Activated CD4-positive, alpha-beta T cell treated with anti-CD3 and anti-CD28 coated beads, Interleukin-2, amount 10 ng/mL, durations not matched to agents 7 days and 5 days (primary cell): Measurements from ENCODE around the gene FSD2. TPM values are rescaled to one million over a fixed set of nuclear protein-coding genes. Genes with fewer than 3 reads are reported as not detected.

Source experiments
- CTCF ChIA-PET: fragments of 350-600 bp; sonication (Branson Sonifier 250); formaldehyde crosslinking; loops from one replicate; lab custom pipeline; 2021; ENCODE audit warnings: antibody characterized with exemption; lab: Charles Lee
- POLR2A ChIA-PET: fragments of 350-600 bp; sonication (Branson Sonifier 250); formaldehyde crosslinking; loops from one replicate; lab custom pipeline; 2021; ENCODE audit warnings: antibody characterized with exemption; lab: Charles Lee
- DNase-seq: peaks from one replicate; pipeline ENCODE4 v3.0.0-alpha.2; 2020
- H3K27ac Mint-ChIP-seq: one replicate; pipeline ENCODE4 v1.8.0; 2021; ENCODE audit warnings: mild to moderate bottlenecking, moderate library complexity, mixed read lengths
- H3K27me3 Mint-ChIP-seq: one replicate; pipeline ENCODE4 v1.8.0; 2021; ENCODE audit warnings: mixed read lengths
- H3K36me3 Mint-ChIP-seq: one replicate; pipeline ENCODE4 v1.8.0; 2021; ENCODE audit warnings: low read depth, mixed read lengths
- H3K4me1 Mint-ChIP-seq: one replicate; pipeline ENCODE4 v1.8.0; 2021; ENCODE audit warnings: mixed read lengths
- H3K4me3 Mint-ChIP-seq: one replicate; pipeline ENCODE4 v1.8.0; 2021; ENCODE audit warnings: mild to moderate bottlenecking, moderate library complexity, mixed read lengths
- H3K9me3 Mint-ChIP-seq: one replicate; pipeline ENCODE4 v1.8.0; 2021; ENCODE audit warnings: mixed read lengths
- total RNA-seq, 2 experiments: library from RNA; stranded (reverse); gene quantifications; one replicate each; pipeline ENCODE4 v1.2.3, GENCODE V29; 2021

Gene FSD2
- total RNA-seq, 2 experiments from 2014 or later, result not detected

- CTCF ChIA-PET, result interaction anchor here (0.6 kb wide), 1 partner anchor 1890 kb away, joined by 3 read pairs; no protein-coding TSS in a partner anchor
- Mint-ChIP-seq H3K27me3 (peaks cover 20% of the 10 kb centered on the region), H3K27ac (no peak overlapping the region), H3K9me3 (no peaks in the 10 kb centered on the region), H3K4me1 (peaks cover 15% of the 10 kb centered on the region), H3K36me3 (peaks cover 2% of the 10 kb centered on the region), H3K4me3 (no peak overlapping the region)
- no peak for DNase-seq
- POLR2A ChIA-PET, result no interaction called here
Measured at GRCh38 chr15:82845686-82846085, 39.8 kb upstream of the FSD2 start.

DNA sequence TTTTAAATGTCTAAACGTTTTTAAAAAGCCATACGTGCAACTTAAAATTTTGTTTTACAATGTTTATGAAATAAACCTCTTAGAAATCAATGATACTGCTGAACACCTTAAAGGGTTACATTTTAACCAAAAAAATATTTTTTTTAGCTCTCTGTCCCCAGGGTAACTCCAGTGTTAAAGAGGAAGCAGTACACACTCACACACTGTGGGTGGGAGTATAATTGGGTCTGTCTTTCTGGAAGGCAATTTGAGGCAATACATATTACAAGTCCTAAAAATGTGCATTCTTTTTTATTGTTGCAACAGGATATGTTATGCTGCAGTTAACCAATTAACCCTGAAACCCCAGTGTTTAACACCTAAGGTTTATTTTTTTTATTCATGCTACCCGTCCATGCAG lies 37.7 kb upstream of the FSD2 start:
- Mint-ChIP-seq H3K27ac (no peak overlapping the region), H3K4me1 (peaks cover 6% of the 10 kb centered on the region), H3K36me3 (peaks cover 2% of the 10 kb centered on the region), H3K9me3 (no peaks in the 10 kb centered on the region), H3K27me3 (peaks cover 23% of the 10 kb centered on the region), H3K4me3 (no peak overlapping the region)
- no peak for DNase-seq
- POLR2A ChIA-PET, result interaction anchor here (0.7 kb wide), 1 partner anchor 10 kb away, joined by 14 read pairs; no protein-coding TSS in a partner anchor
- CTCF ChIA-PET, result no interaction called here

GRCh38 chr15:82840166-82840565 lies 34.3 kb upstream of the FSD2 start:
- no peak for DNase-seq
- peaks cover 15% of the 10 kb centered on the region for H3K27me3 Mint-ChIP-seq
- no peak overlapping the region for H3K4me3 Mint-ChIP-seq
- peaks cover 6% of the 10 kb centered on the region for H3K4me1 Mint-ChIP-seq
- ChIA-PET POLR2A (no interaction called here), CTCF (no interaction called here)
- no peaks in the 10 kb centered on the region for H3K9me3 Mint-ChIP-seq
- H3K36me3 Mint-ChIP-seq, result peaks cover 30% of the 10 kb centered on the region
- H3K27ac Mint-ChIP-seq, result no peak overlapping the region

DNA sequence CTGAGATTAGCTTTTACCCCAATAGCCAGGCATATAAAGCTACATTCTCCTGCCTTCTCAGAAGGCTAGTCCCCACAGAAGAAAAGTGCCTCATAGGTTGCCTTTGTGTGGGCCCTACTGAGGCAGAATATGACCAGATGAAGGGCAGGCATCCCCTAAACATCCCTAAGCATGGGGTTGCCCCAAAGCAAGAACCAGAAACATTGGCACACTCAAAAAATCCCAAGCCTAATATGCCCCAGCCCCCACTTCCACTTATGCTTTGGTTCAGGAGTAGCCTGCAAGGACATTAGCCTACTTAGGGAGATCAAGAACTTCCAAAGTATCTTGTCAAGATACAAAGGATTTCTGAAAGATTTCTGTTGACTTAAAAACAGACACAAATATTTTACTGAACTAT lies 33.3 kb upstream of the FSD2 start:
- no peaks in the 10 kb centered on the region for H3K9me3 Mint-ChIP-seq
- no peak overlapping the region for H3K27ac Mint-ChIP-seq
- H3K4me3 Mint-ChIP-seq, result no peak overlapping the region
- H3K4me1 Mint-ChIP-seq, result no peaks in the 10 kb centered on the region
- H3K36me3 Mint-ChIP-seq, result peaks cover 31% of the 10 kb centered on the region
- CTCF ChIA-PET, result interaction anchor here (0.6 to 1.6 kb wide), 3 partner anchors 11 to 164 kb away, joined by 3 to 4 read pairs (median 4); no protein-coding TSS in a partner anchor
- POLR2A ChIA-PET, result interaction anchor here (0.6 to 0.8 kb wide), 2 partner anchors 48 to 147 kb away, joined by 4 to 5 read pairs; partner anchors contain the start of gene RAMAC
- H3K27me3 Mint-ChIP-seq, result peaks cover 9% of the 10 kb centered on the region
- DNase-seq, result no peak

- peaks cover 2% of the 10 kb centered on the region for H3K4me1 Mint-ChIP-seq
- peaks cover 3% of the 10 kb centered on the region for H3K27me3 Mint-ChIP-seq
- DNase-seq, result no peak
- CTCF ChIA-PET, result interaction anchor here (1.1 to 1.6 kb wide), 2 partner anchors 12 to 165 kb away, joined by 3 to 4 read pairs; no protein-coding TSS in a partner anchor
- no peak overlapping the region for H3K4me3 Mint-ChIP-seq
- no peaks in the 10 kb centered on the region for H3K9me3 Mint-ChIP-seq
- peaks cover 40% of the 10 kb centered on the region for H3K36me3 Mint-ChIP-seq
- POLR2A ChIA-PET, result no interaction called here
- no peak overlapping the region for H3K27ac Mint-ChIP-seq
Measured at GRCh38 chr15:82838096-82838735, 32.3 kb upstream of the FSD2 start.

DNA sequence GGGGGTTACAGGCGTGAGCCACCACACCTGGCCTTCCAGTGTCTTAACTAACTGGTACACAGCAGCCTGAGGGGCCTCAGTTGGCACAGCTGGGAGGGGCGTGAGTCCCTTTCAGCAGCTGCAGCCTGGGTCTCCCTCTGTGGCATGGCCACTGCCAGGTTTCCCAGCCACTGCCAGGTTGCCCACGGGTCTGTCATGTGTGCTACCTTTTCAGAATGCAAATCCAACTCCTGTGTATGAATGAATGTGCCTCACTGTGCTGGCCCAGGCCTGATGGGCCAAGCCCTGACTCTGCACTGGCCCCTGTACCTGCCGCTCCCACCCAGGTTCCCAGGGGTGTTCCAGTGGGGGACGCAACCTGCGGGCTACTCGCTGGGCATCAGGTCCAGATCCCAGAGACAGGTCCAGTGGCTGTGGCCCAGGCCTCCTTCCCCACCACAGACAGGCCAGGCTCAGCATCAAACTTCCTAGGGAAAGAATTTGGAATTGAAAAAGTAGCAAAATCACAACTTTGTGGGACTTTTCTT lies 29.6 kb upstream of the FSD2 start:
- POLR2A ChIA-PET, result no interaction called here
- no peak overlapping the region for H3K4me3 Mint-ChIP-seq
- peaks cover 30% of the 10 kb centered on the region for H3K4me1 Mint-ChIP-seq
- DNase-seq, result no peak
- H3K9me3 Mint-ChIP-seq, result no peaks in the 10 kb centered on the region
- peaks cover 67% of the 10 kb centered on the region for H3K36me3 Mint-ChIP-seq
- CTCF ChIA-PET, result no interaction called here
- no peak overlapping the region for H3K27ac Mint-ChIP-seq
- peaks cover 3% of the 10 kb centered on the region for H3K27me3 Mint-ChIP-seq

DNA sequence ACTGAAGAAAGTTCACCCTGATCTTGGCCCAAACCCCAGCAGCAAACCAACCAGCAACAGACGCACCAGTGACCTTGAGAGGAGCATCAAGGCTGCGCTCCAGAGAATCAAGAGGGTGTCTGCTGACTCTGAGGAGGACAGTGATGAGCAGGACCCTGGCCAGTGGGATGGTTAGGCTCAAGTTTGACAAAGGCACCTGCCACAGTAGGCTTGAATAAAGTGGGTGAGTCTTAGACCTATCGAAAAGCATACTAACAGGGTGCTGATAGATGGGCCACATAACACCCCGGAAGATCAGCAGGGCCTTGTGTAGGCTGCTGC lies 27.5 kb upstream of the FSD2 start:
- no peaks in the 10 kb centered on the region for H3K9me3 Mint-ChIP-seq
- H3K4me1 Mint-ChIP-seq, result peaks cover 35% of the 10 kb centered on the region
- ChIA-PET POLR2A (interaction anchor here (0.8 kb wide), 1 partner anchor 22 kb away, joined by 3 read pairs; no protein-coding TSS in a partner anchor), CTCF (interaction anchor here (0.7 to 1.2 kb wide), 3 partner anchors 20 to 24 kb away, joined by 3 to 4 read pairs (median 3); partner anchors contain the start of gene WHAMM)
- H3K36me3 Mint-ChIP-seq, result peaks cover 81% of the 10 kb centered on the region
- H3K27me3 Mint-ChIP-seq, result no peaks in the 10 kb centered on the region
- peak overlapping the region; percentile 89 for H3K27ac Mint-ChIP-seq
- H3K4me3 Mint-ChIP-seq, result no peak overlapping the region
- no peak for DNase-seq

DNA sequence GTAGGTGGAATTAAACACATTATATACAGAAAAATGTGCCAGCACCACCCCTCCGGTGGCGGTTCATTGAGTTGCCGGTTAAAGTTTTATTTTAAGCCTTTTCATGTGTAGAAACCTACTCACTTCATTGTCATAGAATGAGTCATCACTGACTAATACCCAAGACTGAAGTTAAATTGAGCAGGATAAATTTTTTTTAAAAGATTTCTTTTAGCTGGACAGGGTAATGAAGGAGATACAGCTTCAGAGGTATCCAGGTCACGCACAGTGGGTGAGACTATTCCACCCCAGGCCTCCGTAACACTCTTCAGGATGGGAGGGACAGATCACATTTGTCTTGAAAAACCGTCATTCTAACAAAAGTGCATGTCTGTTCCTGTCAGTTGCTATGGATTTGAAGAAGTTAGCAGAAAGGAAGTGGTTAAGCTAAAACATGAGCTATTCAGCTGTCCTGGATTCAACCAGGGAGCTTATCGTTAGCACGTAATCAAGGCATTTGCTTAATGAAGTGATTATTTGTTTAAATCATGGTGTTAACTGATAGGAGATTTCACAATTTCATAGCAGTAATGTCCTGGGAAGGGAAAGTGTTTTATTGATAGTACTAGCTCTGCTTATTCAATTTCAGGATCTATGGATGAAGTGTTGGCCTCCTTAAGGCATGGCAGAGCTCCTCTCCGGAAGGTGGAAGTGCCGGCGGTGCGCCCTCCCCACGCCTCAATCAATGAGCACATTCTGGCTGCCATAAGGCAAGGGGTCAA lies 26.9 kb upstream of the FSD2 start:
- Mint-ChIP-seq H3K4me1 (peaks cover 35% of the 10 kb centered on the region), H3K4me3 (no peak overlapping the region), H3K9me3 (no peaks in the 10 kb centered on the region), H3K27me3 (no peaks in the 10 kb centered on the region), H3K36me3 (peaks cover 81% of the 10 kb centered on the region), H3K27ac (peak overlapping the region; percentile 89)
- CTCF ChIA-PET, result interaction anchor here (0.7 to 1.2 kb wide), 2 partner anchors 23 to 24 kb away, joined by 3 to 4 read pairs; partner anchors contain the start of gene WHAMM
- no peak for DNase-seq
- POLR2A ChIA-PET, result interaction anchor here (0.6 to 0.8 kb wide), 2 partner anchors 22 to 23 kb away, joined by 3 to 4 read pairs; no protein-coding TSS in a partner anchor

GRCh38 chr15:82831894-82832600 lies 26.2 kb upstream of the FSD2 start:
- CTCF ChIA-PET, result no interaction called here
- H3K4me3 Mint-ChIP-seq, result no peak overlapping the region
- no peaks in the 10 kb centered on the region for H3K27me3 Mint-ChIP-seq
- no peak for DNase-seq
- POLR2A ChIA-PET, result interaction anchor here (0.6 to 0.8 kb wide), 2 partner anchors 21 to 24 kb away, joined by 3 to 4 read pairs; no protein-coding TSS in a partner anchor
- no peaks in the 10 kb centered on the region for H3K9me3 Mint-ChIP-seq
- H3K4me1 Mint-ChIP-seq, result peaks cover 35% of the 10 kb centered on the region
- peaks cover 77% of the 10 kb centered on the region for H3K36me3 Mint-ChIP-seq
- peak overlapping the region; percentile 89 for H3K27ac Mint-ChIP-seq

GRCh38 chr15:82830427-82831173 lies 24.7 kb upstream of the FSD2 start:
- no peaks in the 10 kb centered on the region for H3K27me3 Mint-ChIP-seq
- H3K36me3 Mint-ChIP-seq, result peaks cover 75% of the 10 kb centered on the region
- H3K4me3 Mint-ChIP-seq, result no peak overlapping the region
- no peak overlapping the region for H3K27ac Mint-ChIP-seq
- H3K4me1 Mint-ChIP-seq, result peaks cover 35% of the 10 kb centered on the region
- CTCF ChIA-PET, result interaction anchor here (0.6 kb wide), 1 partner anchor 10 kb away, joined by 3 read pairs; no protein-coding TSS in a partner anchor
- no peak for DNase-seq
- POLR2A ChIA-PET, result interaction anchor here (0.6 kb wide), 1 partner anchor 264 kb away, joined by 3 read pairs; no protein-coding TSS in a partner anchor
- H3K9me3 Mint-ChIP-seq, result no peaks in the 10 kb centered on the region

DNA sequence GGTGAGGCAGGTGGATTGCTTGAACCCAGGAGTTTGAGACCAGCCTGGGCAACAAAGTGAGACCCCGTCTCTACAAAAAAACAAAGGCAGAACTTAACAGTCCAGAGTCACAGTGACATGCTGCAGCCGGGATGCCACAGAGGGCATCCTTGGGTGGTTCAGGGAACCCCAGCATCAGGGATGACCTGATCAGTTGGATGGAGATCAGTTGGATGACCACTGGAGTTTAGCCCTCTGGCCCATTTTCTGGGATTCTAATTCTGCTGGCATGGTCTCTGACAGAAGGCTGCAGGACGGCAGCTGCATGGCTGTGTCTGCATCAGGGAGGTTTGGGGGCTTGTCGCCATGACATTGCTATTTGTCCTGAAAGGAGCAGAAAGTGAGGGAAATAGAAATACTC lies 23.4 kb upstream of the FSD2 start:
- H3K27ac Mint-ChIP-seq, result no peak overlapping the region
- H3K9me3 Mint-ChIP-seq, result no peaks in the 10 kb centered on the region
- no peak overlapping the region for H3K4me3 Mint-ChIP-seq
- ChIA-PET CTCF (interaction anchor here (0.8 kb wide), 1 partner anchor 157 kb away, joined by 3 read pairs; the partner anchor contains the start of gene RAMAC), POLR2A (no interaction called here)
- peaks cover 77% of the 10 kb centered on the region for H3K36me3 Mint-ChIP-seq
- no peaks in the 10 kb centered on the region for H3K27me3 Mint-ChIP-seq
- DNase-seq, result no peak
- H3K4me1 Mint-ChIP-seq, result peaks cover 35% of the 10 kb centered on the region
